Endothelial cell of umbilical vein (primary cell): ENCODE measurements around the gene GZF1.

Experiments
- EZH2 ChIP-seq: IDR thresholded peaks from 2 replicates; pipeline ENCODE4 v1.6.1; 2012; ENCODE audit warnings: borderline replicate concordance, low read depth, mild to moderate bottlenecking, moderate library complexity, low read length, inconsistent platforms; ENCODE audit not compliant: severe bottlenecking
- FOS ChIP-seq: IDR thresholded peaks from 2 replicates; pipeline ENCODE4 v1.6.1; 2011; ENCODE audit warnings: mild to moderate bottlenecking, low read length, moderate library complexity, borderline replicate concordance; ENCODE audit not compliant: insufficient read depth
- GATA2 ChIP-seq: IDR thresholded peaks from 2 replicates; pipeline ENCODE4 v1.7.0; 2011; ENCODE audit warnings: low read depth, mild to moderate bottlenecking, moderate library complexity, mixed read lengths, low read length; ENCODE audit not compliant: insufficient read length, insufficient read depth
- MYC ChIP-seq: IDR thresholded peaks from one replicate; pipeline ENCODE4 v1.6.1; 2011; ENCODE audit warnings: mild to moderate bottlenecking, low read depth, low read length
- POLR2A ChIP-seq: IDR thresholded peaks from 2 replicates; pipeline ENCODE4 v1.6.1; 2012; ENCODE audit warnings: low read depth, mild to moderate bottlenecking, control low read depth, low read length
- POLR2AphosphoS5 ChIP-seq: IDR thresholded peaks from 2 replicates; pipeline ENCODE4 v1.6.1; 2012; ENCODE audit warnings: low read depth, mild to moderate bottlenecking, control low read depth, low read length, moderate library complexity; ENCODE audit not compliant: insufficient read depth
- TF ChIP-seq, protein P1 (sequence below), 2 donors: IDR thresholded peaks; 1 replicate in 1 of 2; 2 replicates in 1 of 2; pipeline ENCODE4 v1.5.1; 2011; ENCODE audit warnings: low read length in 2 of 2, mild to moderate bottlenecking in 2 of 2, moderate library complexity in 2 of 2, control low read depth in 1 of 2, inconsistent platforms in 1 of 2, low read depth in 1 of 2; ENCODE audit not compliant: insufficient read depth in 1 of 2; ENCODE audit errors: extremely low read depth in 1 of 2
- TF ChIP-seq, protein P2 (sequence below): IDR thresholded peaks from 2 replicates; pipeline ENCODE4 v1.6.1; 2011; ENCODE audit not compliant: insufficient read depth, insufficient read length

DNA sequence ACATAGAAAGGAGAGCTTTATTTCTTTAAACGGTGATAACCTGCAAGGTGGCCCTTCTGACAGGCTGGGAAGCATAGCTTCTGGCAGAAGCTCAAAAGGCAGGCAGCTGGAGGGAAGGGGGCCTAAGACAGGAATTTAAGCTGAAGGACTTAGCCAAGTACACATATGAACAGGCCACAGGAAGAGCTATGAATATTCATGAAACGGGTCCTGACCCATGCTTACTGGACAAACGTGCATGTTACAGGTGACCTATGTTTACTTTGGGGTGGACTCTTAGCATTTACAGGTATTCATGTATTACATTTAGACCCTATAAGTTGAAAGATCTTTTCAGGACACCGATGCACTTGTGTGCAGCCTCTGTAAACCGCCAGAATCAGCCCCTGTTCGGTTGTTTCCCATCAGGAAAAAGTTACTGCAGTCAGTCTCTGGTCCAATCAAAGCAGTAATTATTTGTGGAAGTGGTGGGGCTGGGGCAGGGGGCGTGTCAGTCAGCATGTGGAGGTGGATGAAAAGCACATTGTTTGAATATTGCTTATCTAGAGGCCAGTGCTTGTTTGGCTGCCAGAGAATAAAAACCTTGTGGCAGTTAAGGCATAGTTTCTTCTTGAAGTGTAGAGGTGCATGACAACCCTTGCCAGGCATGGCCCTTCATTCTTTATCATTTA lies 2.9 kb upstream of the GZF1 start:
- TF ChIP-seq, protein P1, sequence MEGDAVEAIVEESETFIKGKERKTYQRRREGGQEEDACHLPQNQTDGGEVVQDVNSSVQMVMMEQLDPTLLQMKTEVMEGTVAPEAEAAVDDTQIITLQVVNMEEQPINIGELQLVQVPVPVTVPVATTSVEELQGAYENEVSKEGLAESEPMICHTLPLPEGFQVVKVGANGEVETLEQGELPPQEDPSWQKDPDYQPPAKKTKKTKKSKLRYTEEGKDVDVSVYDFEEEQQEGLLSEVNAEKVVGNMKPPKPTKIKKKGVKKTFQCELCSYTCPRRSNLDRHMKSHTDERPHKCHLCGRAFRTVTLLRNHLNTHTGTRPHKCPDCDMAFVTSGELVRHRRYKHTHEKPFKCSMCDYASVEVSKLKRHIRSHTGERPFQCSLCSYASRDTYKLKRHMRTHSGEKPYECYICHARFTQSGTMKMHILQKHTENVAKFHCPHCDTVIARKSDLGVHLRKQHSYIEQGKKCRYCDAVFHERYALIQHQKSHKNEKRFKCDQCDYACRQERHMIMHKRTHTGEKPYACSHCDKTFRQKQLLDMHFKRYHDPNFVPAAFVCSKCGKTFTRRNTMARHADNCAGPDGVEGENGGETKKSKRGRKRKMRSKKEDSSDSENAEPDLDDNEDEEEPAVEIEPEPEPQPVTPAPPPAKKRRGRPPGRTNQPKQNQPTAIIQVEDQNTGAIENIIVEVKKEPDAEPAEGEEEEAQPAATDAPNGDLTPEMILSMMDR (IDR thresholded peaks at IDR 0.05; ENCODE audit: extremely low read depth in 1 of 2, insufficient read depth in 1 of 2, low read depth in 1 of 2, low read length in 2 of 2), result no peak
- TF ChIP-seq EZH2 (no peak), MYC (no peak), FOS (no peak), POLR2A (no peak), POLR2AphosphoS5 (no peak), GATA2 (no peak)
- TF ChIP-seq, protein P2, sequence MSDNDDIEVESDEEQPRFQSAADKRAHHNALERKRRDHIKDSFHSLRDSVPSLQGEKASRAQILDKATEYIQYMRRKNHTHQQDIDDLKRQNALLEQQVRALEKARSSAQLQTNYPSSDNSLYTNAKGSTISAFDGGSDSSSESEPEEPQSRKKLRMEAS, result no peak
